Lower lobe of right lung (tissue), 2 donors: ENCODE data around the gene ASPM. TPM values are rescaled to one million over a fixed set of nuclear protein-coding genes. Genes with fewer than 3 reads are reported as not detected.

ENCODE experiments used
- ATAC-seq, 2 donors: fragments of 200-7000 bp; cut with Tn5 transposase; one replicate each; pipeline ENCODE4 v1.9.1; 2020 to 2022; ENCODE audit warnings: mild to moderate bottlenecking in 2 of 2, moderate library complexity in 2 of 2
- DNase-seq: peaks from one replicate; pipeline ENCODE4 v3.0.0-alpha.2; 2020
- H3K27ac ChIP-seq: fragments of 200-600 bp; one replicate; pipeline ENCODE4 v1.8.0; 2022
- H3K27me3 ChIP-seq: fragments of 200-600 bp; one replicate; pipeline ENCODE4 v1.8.0; 2022; ENCODE audit warnings: low read depth
- H3K36me3 ChIP-seq: fragments of 200-600 bp; one replicate; pipeline ENCODE4 v1.8.0; 2022; ENCODE audit warnings: mild to moderate bottlenecking
- H3K4me1 ChIP-seq: fragments of 200-600 bp; one replicate; pipeline ENCODE4 v1.8.0; 2022
- H3K4me3 ChIP-seq: fragments of 200-600 bp; one replicate; pipeline ENCODE4 v1.8.0; 2022; ENCODE audit warnings: mild to moderate bottlenecking
- H3K9me3 ChIP-seq: fragments of 200-600 bp; one replicate; pipeline ENCODE4 v1.8.0; 2022
- intact Hi-C: fragments of 100-400 bp; cut with DNase I; formaldehyde crosslinking; loops from one replicate; pipeline ENCODE4 v1.11.0; 2022
- total RNA-seq: library from RNA; stranded (reverse); fragmentation: NEBNext Ultra II Directional; extraction: Animal tissue kit (Norgen Biotek cat#: 25700); gene quantifications from one replicate; pipeline ENCODE4 v1.2.1, GENCODE V29; 2021
- TF ChIP-seq, protein P1 (sequence below): fragments of 200-600 bp; IDR thresholded peaks from one replicate; pipeline ENCODE4 v1.8.0; 2022; ENCODE audit warnings: antibody characterized with exemption, mild to moderate bottlenecking
- donor health status: DM: no; HTN: yes; CAD: no; lungs with severe emphysema.

The ASPM gene
- total RNA-seq, 1 donor from 2014 or later = 1.6 TPM

DNA sequence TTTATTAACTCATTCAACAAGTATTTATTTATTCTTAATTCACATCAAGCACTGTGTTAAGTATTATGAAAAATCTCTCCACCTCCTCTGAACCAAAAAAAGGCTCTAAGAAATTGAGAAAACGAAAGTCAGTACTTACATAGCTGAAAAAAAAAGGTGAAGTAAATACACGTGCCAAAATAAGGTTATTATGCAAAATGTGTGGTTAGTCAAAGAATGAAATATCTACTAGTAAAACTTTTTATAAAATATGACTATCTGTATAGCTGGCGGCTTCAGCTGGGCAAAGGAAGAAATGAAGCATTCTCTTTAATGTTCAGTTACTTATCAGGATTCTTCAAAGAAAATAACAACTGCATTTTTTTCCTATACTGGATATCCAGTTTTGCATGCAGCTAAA is 35.5 kb upstream of the ASPM start:
- Histone ChIP-seq H3K9me3 (no peaks in the 10 kb centered on the region), H3K27ac (no peak overlapping the region), H3K36me3 (peaks cover 81% of the 10 kb centered on the region), H3K4me3 (no peak overlapping the region), H3K27me3 (no peaks in the 10 kb centered on the region), H3K4me1 (peaks cover 15% of the 10 kb centered on the region)
- intact Hi-C loops = no loop called here
- TF ChIP-seq, protein P1, sequence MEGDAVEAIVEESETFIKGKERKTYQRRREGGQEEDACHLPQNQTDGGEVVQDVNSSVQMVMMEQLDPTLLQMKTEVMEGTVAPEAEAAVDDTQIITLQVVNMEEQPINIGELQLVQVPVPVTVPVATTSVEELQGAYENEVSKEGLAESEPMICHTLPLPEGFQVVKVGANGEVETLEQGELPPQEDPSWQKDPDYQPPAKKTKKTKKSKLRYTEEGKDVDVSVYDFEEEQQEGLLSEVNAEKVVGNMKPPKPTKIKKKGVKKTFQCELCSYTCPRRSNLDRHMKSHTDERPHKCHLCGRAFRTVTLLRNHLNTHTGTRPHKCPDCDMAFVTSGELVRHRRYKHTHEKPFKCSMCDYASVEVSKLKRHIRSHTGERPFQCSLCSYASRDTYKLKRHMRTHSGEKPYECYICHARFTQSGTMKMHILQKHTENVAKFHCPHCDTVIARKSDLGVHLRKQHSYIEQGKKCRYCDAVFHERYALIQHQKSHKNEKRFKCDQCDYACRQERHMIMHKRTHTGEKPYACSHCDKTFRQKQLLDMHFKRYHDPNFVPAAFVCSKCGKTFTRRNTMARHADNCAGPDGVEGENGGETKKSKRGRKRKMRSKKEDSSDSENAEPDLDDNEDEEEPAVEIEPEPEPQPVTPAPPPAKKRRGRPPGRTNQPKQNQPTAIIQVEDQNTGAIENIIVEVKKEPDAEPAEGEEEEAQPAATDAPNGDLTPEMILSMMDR = no peak
- ATAC-seq = no peak
- DNase-seq = no peak

- intact Hi-C loops = no loop called here
- peaks cover 80% of the 10 kb centered on the region for H3K36me3 ChIP-seq
- no peak overlapping the region for H3K27ac ChIP-seq
Observed at GRCh38 chr1:197180252-197180878, 33.9 kb upstream of the ASPM start.

GRCh38 chr1:197178998-197179397 is 32.5 kb upstream of the ASPM start:
- peaks cover 69% of the 10 kb centered on the region for H3K36me3 ChIP-seq

More at GRCh38 chr1:197180252-197180878, 33.9 kb upstream of the ASPM start:
- no peak overlapping the region for H3K4me3 ChIP-seq
- no peaks in the 10 kb centered on the region for H3K9me3 ChIP-seq
- no peaks in the 10 kb centered on the region for H3K27me3 ChIP-seq
- TF ChIP-seq, protein P1 = peak; percentile 57
- no peak for DNase-seq
- peak; percentile 61 to 77 for ATAC-seq
- peaks cover 15% of the 10 kb centered on the region for H3K4me1 ChIP-seq

GRCh38 chr1:197174818-197175217 is 28.3 kb upstream of the ASPM start:
- Histone ChIP-seq H3K36me3 (peaks cover 57% of the 10 kb centered on the region), H3K9me3 (no peaks in the 10 kb centered on the region), H3K4me1 (no peaks in the 10 kb centered on the region), H3K27me3 (no peaks in the 10 kb centered on the region), H3K4me3 (no peak overlapping the region), H3K27ac (no peak overlapping the region)
- TF ChIP-seq, protein P1 = no peak
- intact Hi-C loops = no loop called here
- DNase-seq (no peak), ATAC-seq (no peak)

More at GRCh38 chr1:197178998-197179397, 32.5 kb upstream of the ASPM start:
- peaks cover 13% of the 10 kb centered on the region for H3K4me1 ChIP-seq
- ATAC-seq (no peak), DNase-seq (no peak)
- TF ChIP-seq, protein P1 = no peak
- H3K27me3 ChIP-seq = no peaks in the 10 kb centered on the region
- no peak overlapping the region for H3K4me3 ChIP-seq
- intact Hi-C loops = no loop called here
- H3K9me3 ChIP-seq = no peaks in the 10 kb centered on the region
- H3K27ac ChIP-seq = no peak overlapping the region

DNA sequence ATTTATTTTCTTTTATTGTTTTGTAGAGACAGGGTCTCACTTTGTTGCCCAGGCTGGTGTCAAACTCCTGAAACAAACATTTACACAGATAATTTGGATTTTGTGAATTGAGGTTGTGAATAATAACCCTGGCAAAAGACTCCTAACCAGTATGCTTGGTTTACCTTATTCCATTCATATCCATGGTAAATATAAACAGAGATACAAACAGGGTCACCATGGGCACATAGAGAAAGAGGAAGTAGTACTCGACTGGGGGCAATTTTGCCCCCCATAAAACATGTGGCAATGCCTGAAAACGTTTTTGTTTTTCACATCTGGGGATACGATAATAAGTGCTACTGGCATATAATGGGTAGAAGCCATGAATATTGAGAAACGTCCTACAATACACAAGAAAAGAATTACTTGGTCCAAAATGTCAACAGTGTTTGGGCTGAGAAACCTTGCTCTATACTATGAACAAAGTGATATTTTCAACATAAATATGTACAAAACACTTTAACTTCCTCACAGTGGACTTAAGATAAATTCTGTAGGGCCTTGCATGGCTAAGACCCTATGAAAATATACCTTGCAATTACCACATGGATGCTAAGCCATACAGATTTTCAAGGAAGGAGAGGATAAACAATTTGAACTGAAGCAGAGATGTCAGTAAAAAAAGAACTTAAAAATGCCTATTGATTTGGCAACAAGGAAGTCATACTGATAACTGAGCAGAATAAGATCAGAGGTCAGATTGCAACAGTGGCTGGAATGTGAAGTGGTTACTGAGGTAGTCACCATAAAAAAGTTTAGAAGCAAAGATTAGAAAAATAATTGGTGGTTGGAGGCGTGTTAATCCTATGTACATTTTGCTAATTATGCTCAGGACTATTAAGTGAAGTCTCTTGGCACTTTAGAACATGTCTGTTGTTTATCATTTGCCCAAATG is 27.4 kb upstream of the ASPM start:
- DNase-seq (no peak), ATAC-seq (peak; percentile 74 to 94)
- TF ChIP-seq, protein P1 = no peak
- Histone ChIP-seq H3K27me3 (no peaks in the 10 kb centered on the region), H3K27ac (peak overlapping the region; percentile 33), H3K9me3 (no peaks in the 10 kb centered on the region), H3K36me3 (peaks cover 47% of the 10 kb centered on the region), H3K4me3 (no peak overlapping the region), H3K4me1 (no peaks in the 10 kb centered on the region)
- intact Hi-C loops = no loop called here
